Mucosa of stomach (tissue), 1 donor: ENCODE data around the gene NKAIN1.
A peak's percentile ranks its signal among the peaks of the same experiment; 100 is the strongest.

Experiments used
- H3K27me3 ChIP-seq: one replicate; pipeline ENCODE4 v1.7.0; 2013; ENCODE audit warnings: mild to moderate bottlenecking, low read length; ENCODE audit not compliant: control insufficient read depth, insufficient read depth
- H3K36me3 ChIP-seq: one replicate; pipeline ENCODE4 v1.7.0; 2013; ENCODE audit warnings: low read length; ENCODE audit not compliant: control insufficient read depth, insufficient read depth
- H3K4me1 ChIP-seq: one replicate; pipeline ENCODE4 v1.7.0; 2013; ENCODE audit warnings: mild to moderate bottlenecking, low read length; ENCODE audit not compliant: control insufficient read depth, insufficient read depth
- H3K4me3 ChIP-seq: one replicate; pipeline ENCODE4 v1.7.0; 2013; ENCODE audit warnings: low read length
- H3K9ac ChIP-seq: one replicate; pipeline ENCODE4 v1.7.0; 2013; ENCODE audit warnings: mild to moderate bottlenecking, low read length, moderate library complexity
- H3K9me3 ChIP-seq: one replicate; pipeline ENCODE4 v1.7.0; 2013; ENCODE audit warnings: mild to moderate bottlenecking, low read length, moderate library complexity; ENCODE audit not compliant: control insufficient read depth
- donor health status: Pancreatic carcinoma.

Gene NKAIN1

GRCh38 chr1:31159869-31160611 is 79.6 kb downstream of the NKAIN1 start:
- Histone ChIP-seq H3K9me3 (no peaks in the 10 kb centered on the region), H3K36me3 (no peaks in the 10 kb centered on the region), H3K4me1 (no peaks in the 10 kb centered on the region), H3K4me3 (no peak overlapping the region), H3K9ac (no peak overlapping the region), H3K27me3 (no peaks in the 10 kb centered on the region)

- Histone ChIP-seq H3K9me3 (no peaks in the 10 kb centered on the region), H3K9ac (no peak overlapping the region), H3K4me1 (no peaks in the 10 kb centered on the region), H3K27me3 (no peaks in the 10 kb centered on the region), H3K4me3 (no peak overlapping the region), H3K36me3 (no peaks in the 10 kb centered on the region)
Observed at GRCh38 chr1:31159323-31159722, 80.4 kb downstream of the NKAIN1 start.

GRCh38 chr1:31155216-31155806 is 84.4 kb downstream of the NKAIN1 start:
- H3K27me3 ChIP-seq, result no peaks in the 10 kb centered on the region
- peak overlapping the region; percentile 1 for H3K4me3 ChIP-seq
- peak overlapping the region; percentile 14 for H3K9ac ChIP-seq
- no peaks in the 10 kb centered on the region for H3K4me1 ChIP-seq
- no peaks in the 10 kb centered on the region for H3K36me3 ChIP-seq
- H3K9me3 ChIP-seq, result no peaks in the 10 kb centered on the region

GRCh38 chr1:31154632-31155215 is 85.0 kb downstream of the NKAIN1 start:
- Histone ChIP-seq H3K4me1 (no peaks in the 10 kb centered on the region), H3K9me3 (no peaks in the 10 kb centered on the region), H3K4me3 (peak overlapping the region; percentile 46), H3K27me3 (no peaks in the 10 kb centered on the region), H3K9ac (peak overlapping the region; percentile 69), H3K36me3 (no peaks in the 10 kb centered on the region)

- peak overlapping the region; percentile 46 for H3K4me3 ChIP-seq
- no peaks in the 10 kb centered on the region for H3K9me3 ChIP-seq
- H3K9ac ChIP-seq, result peak overlapping the region; percentile 69
- H3K27me3 ChIP-seq, result no peaks in the 10 kb centered on the region
- no peaks in the 10 kb centered on the region for H3K4me1 ChIP-seq
- no peaks in the 10 kb centered on the region for H3K36me3 ChIP-seq
Observed at GRCh38 chr1:31154000-31154631, 85.6 kb downstream of the NKAIN1 start.

GRCh38 chr1:31153423-31153822 is 86.3 kb downstream of the NKAIN1 start:
- Histone ChIP-seq H3K9me3 (no peaks in the 10 kb centered on the region), H3K27me3 (no peaks in the 10 kb centered on the region), H3K36me3 (no peaks in the 10 kb centered on the region), H3K9ac (no peak overlapping the region), H3K4me1 (no peaks in the 10 kb centered on the region), H3K4me3 (no peak overlapping the region)

GRCh38 chr1:31152181-31152795 is 87.4 kb downstream of the NKAIN1 start:
- Histone ChIP-seq H3K27me3 (no peaks in the 10 kb centered on the region), H3K4me1 (no peaks in the 10 kb centered on the region), H3K4me3 (no peak overlapping the region), H3K9ac (no peak overlapping the region), H3K9me3 (no peaks in the 10 kb centered on the region), H3K36me3 (no peaks in the 10 kb centered on the region)

- H3K4me3 ChIP-seq, result no peak overlapping the region
- no peak overlapping the region for H3K9ac ChIP-seq
- H3K4me1 ChIP-seq, result no peaks in the 10 kb centered on the region
- H3K27me3 ChIP-seq, result no peaks in the 10 kb centered on the region
- no peaks in the 10 kb centered on the region for H3K36me3 ChIP-seq
- no peaks in the 10 kb centered on the region for H3K9me3 ChIP-seq
Observed at GRCh38 chr1:31151402-31151801, 88.3 kb downstream of the NKAIN1 start.

- H3K27me3 ChIP-seq, result no peaks in the 10 kb centered on the region
- no peaks in the 10 kb centered on the region for H3K9me3 ChIP-seq
- no peak overlapping the region for H3K9ac ChIP-seq
- no peaks in the 10 kb centered on the region for H3K36me3 ChIP-seq
- H3K4me1 ChIP-seq, result no peaks in the 10 kb centered on the region
- H3K4me3 ChIP-seq, result no peak overlapping the region
Observed at GRCh38 chr1:31148409-31148808, 91.3 kb downstream of the NKAIN1 start.

GRCh38 chr1:31145648-31146047 is 94.0 kb downstream of the NKAIN1 start:
- Histone ChIP-seq H3K27me3 (no peaks in the 10 kb centered on the region), H3K4me1 (no peaks in the 10 kb centered on the region), H3K9ac (no peak overlapping the region), H3K36me3 (no peaks in the 10 kb centered on the region), H3K9me3 (no peaks in the 10 kb centered on the region), H3K4me3 (no peak overlapping the region)

- no peaks in the 10 kb centered on the region for H3K27me3 ChIP-seq
- H3K4me3 ChIP-seq, result no peak overlapping the region
- H3K36me3 ChIP-seq, result no peaks in the 10 kb centered on the region
- no peak overlapping the region for H3K9ac ChIP-seq
- no peaks in the 10 kb centered on the region for H3K9me3 ChIP-seq
- H3K4me1 ChIP-seq, result no peaks in the 10 kb centered on the region
Observed at GRCh38 chr1:31144442-31144841, 95.2 kb downstream of the NKAIN1 start.

- H3K4me1 ChIP-seq, result no peaks in the 10 kb centered on the region
- no peaks in the 10 kb centered on the region for H3K27me3 ChIP-seq
- H3K9ac ChIP-seq, result no peak overlapping the region
- no peak overlapping the region for H3K4me3 ChIP-seq
- no peaks in the 10 kb centered on the region for H3K36me3 ChIP-seq
- H3K9me3 ChIP-seq, result no peaks in the 10 kb centered on the region
Observed at GRCh38 chr1:31143455-31143854, 96.2 kb downstream of the NKAIN1 start.
